A549 (cell line): ENCODE measurements around the gene SUPT7L. TPM values are rescaled to one million over a fixed set of nuclear protein-coding genes. Genes with fewer than 3 reads are reported as not detected.

ENCODE experiments used
- ATAC-seq, 2 experiments: fragments of 200-7000 bp in 1 of 2; fragments of >200 bp in 1 of 2; cut with Nextera tagmentation in 1 of 2; cut with Tn5 transposase in 1 of 2; 3 replicates each; pipeline versions ENCODE4 v1.8.0 to v1.9.1; 2018 to 2020; ENCODE audit warnings: mild to moderate bottlenecking in 1 of 2, moderate library complexity in 1 of 2
- CTCF ChIA-PET: fragments of 300-600 bp; sonication (Branson Sonifier 250); formaldehyde crosslinking; extraction: SDS; loops from one replicate; lab custom pipeline; 2021; ENCODE audit warnings: antibody characterized with exemption, inconsistent platforms; lab: Yijun Ruan, JAX
- POLR2A ChIA-PET: fragments of 350-600 bp; formaldehyde crosslinking; extraction: SDS; loops from one replicate; lab custom pipeline; 2021; ENCODE audit warnings: antibody characterized with exemption, inconsistent platforms; lab: Yijun Ruan, JAX
- DNase-seq, 2 experiments: peaks; one replicate each; pipeline versions ENCODE4 v3.0.0 to v3.0.0-alpha.2; 2011 to 2016; ENCODE audit warnings: low read depth in 1 of 2, low spot score in 1 of 2
- FAIRE-seq: peaks from 2 replicates; lab custom pipeline; 2011; peaks lifted over from hg19 to GRCh38; lab: Jason Lieb, UNC
- H3K27ac ChIP-seq, 2 experiments: fragments of >200 bp; sonication (Bioruptor Twin); formaldehyde crosslinking; 3 replicates each; pipeline ENCODE4 v1.5.1; 2016 to 2017
- H3K4me1 ChIP-seq: fragments of >200 bp; sonication (Bioruptor Twin); formaldehyde crosslinking; 3 replicates; pipeline ENCODE4 v1.6.1; 2016
- H3K4me2 ChIP-seq: fragments of >200 bp; sonication (Bioruptor Twin); formaldehyde crosslinking; 3 replicates; pipeline ENCODE4 v1.6.1; 2016
- H3K4me3 ChIP-seq: fragments of >200 bp; sonication (Bioruptor Twin); formaldehyde crosslinking; 3 replicates; pipeline ENCODE4 v1.5.1; 2016
- H3K9me3 ChIP-seq: fragments of >200 bp; sonication (Bioruptor Twin); formaldehyde crosslinking; 3 replicates; pipeline ENCODE4 v1.6.1; 2016
- CBX2 ChIP-seq: fragments of 200-600 bp; sonication (generic); IDR thresholded peaks from 2 replicates; pipeline ENCODE4 v1.6.1; 2016; ENCODE audit warnings: low read depth, mild to moderate bottlenecking, borderline replicate concordance
- CBX8 ChIP-seq: fragments of 200-600 bp; sonication (generic); IDR thresholded peaks from 2 replicates; pipeline ENCODE4 v1.6.1; 2016
- CEBPB ChIP-seq, 2 experiments: fragments of >200 bp in 1 of 2; sonication (Bioruptor Twin) in 1 of 2; formaldehyde crosslinking in 1 of 2; IDR thresholded peaks; 2 replicates each; pipeline ENCODE4 v1.6.1; 2012 to 2016
- CHD2 ChIP-seq: fragments of 150-350 bp; IDR thresholded peaks from 2 replicates; pipeline ENCODE4 v1.6.1; 2014; ENCODE audit warnings: low read length; ENCODE audit not compliant: partially characterized antibody
- CTCF ChIP-seq: fragments of >200 bp; sonication (Bioruptor Twin); formaldehyde crosslinking; IDR thresholded peaks from 3 replicates; pipeline ENCODE4 v1.5.1; 2016
- EHF ChIP-seq: fragments of 250-450 bp; sonication (Bioruptor Pico); IDR thresholded peaks from 2 replicates; pipeline ENCODE4 v1.5.0; 2020; ENCODE audit warnings: mild to moderate bottlenecking
- EHMT2 ChIP-seq: fragments of 200-600 bp; sonication (generic); IDR thresholded peaks from 2 replicates; pipeline ENCODE4 v1.6.1; 2016; ENCODE audit warnings: antibody characterized with exemption, low read depth, mild to moderate bottlenecking, moderate library complexity
- ESRRA ChIP-seq: fragments of 150-350 bp; IDR thresholded peaks from 2 replicates; pipeline ENCODE4 v1.6.1; 2014; ENCODE audit warnings: mild to moderate bottlenecking, low read length, borderline replicate concordance
- FOSL2 ChIP-seq, 2 experiments: fragments of 450-650 bp in 1 of 2; fragments of >200 bp in 1 of 2; sonication (Bioruptor Twin) in 1 of 2; formaldehyde crosslinking; IDR thresholded peaks; 2 replicates each; pipeline versions ENCODE4 v1.5.0 to v1.6.1; 2016 to 2020; ENCODE audit warnings: mild to moderate bottlenecking in 1 of 2, moderate library complexity in 1 of 2
- GATA3 ChIP-seq: IDR thresholded peaks from 2 replicates; pipeline ENCODE4 v1.6.1; 2012; ENCODE audit warnings: borderline replicate concordance
- HEYL ChIP-seq: fragments of 250-450 bp; sonication (Bioruptor Pico); IDR thresholded peaks from 2 replicates; pipeline ENCODE4 v1.8.0; 2021; ENCODE audit warnings: mild to moderate bottlenecking, moderate library complexity
- HMGXB4 ChIP-seq: fragments of 250-450 bp; sonication (Bioruptor Pico); IDR thresholded peaks from 2 replicates; pipeline ENCODE4 v1.5.0; 2021; ENCODE audit warnings: mild to moderate bottlenecking, moderate library complexity, borderline replicate concordance
- HOXB5 ChIP-seq: fragments of 250-450 bp; sonication (Bioruptor Pico); IDR thresholded peaks from 2 replicates; pipeline ENCODE4 v1.5.0; 2020; ENCODE audit warnings: mild to moderate bottlenecking, moderate library complexity
- MAFK ChIP-seq: fragments of 450-650 bp; IDR thresholded peaks from 2 replicates; pipeline ENCODE4 v1.6.1; 2014; ENCODE audit not compliant: partially characterized antibody
- NR3C1 ChIP-seq: fragments of >200 bp; sonication (Bioruptor Twin); formaldehyde crosslinking; IDR thresholded peaks from 3 replicates; pipeline ENCODE4 v1.6.1; 2017
- PHF8 ChIP-seq: fragments of 200-600 bp; sonication (generic); IDR thresholded peaks from 2 replicates; pipeline ENCODE4 v1.6.1; 2016; ENCODE audit warnings: low read depth, mild to moderate bottlenecking, antibody characterized with exemption, moderate library complexity, borderline replicate concordance
- POLR2A ChIP-seq: IDR thresholded peaks from 2 replicates; pipeline ENCODE4 v1.6.1; 2012; ENCODE audit warnings: mild to moderate bottlenecking, low read length
- RAD21 ChIP-seq, 2 experiments: fragments of >200 bp in 1 of 2; sonication (Bioruptor Twin) in 1 of 2; formaldehyde crosslinking in 1 of 2; IDR thresholded peaks in 1 of 2; conservative IDR thresholded peaks in 1 of 2; 2 replicates in 1 of 2; 3 replicates in 1 of 2; pipeline ENCODE4 v1.6.1; 2012 to 2018; ENCODE audit warnings: inconsistent platforms in 1 of 2
- RCOR1 ChIP-seq: fragments of 150-350 bp; IDR thresholded peaks from 2 replicates; pipeline ENCODE4 v1.6.1; 2014; ENCODE audit warnings: antibody characterized with exemption, low read length, low read depth
- RNF2 ChIP-seq: fragments of 200-600 bp; sonication (generic); IDR thresholded peaks from 2 replicates; pipeline ENCODE4 v1.6.1; 2016; ENCODE audit warnings: low read depth, mild to moderate bottlenecking, antibody characterized with exemption, moderate library complexity, borderline replicate concordance
- SMC3 ChIP-seq: fragments of >200 bp; sonication (Bioruptor Twin); formaldehyde crosslinking; IDR thresholded peaks from 3 replicates; pipeline ENCODE4 v1.6.1; 2018; ENCODE audit warnings: inconsistent platforms
- SREBF2 ChIP-seq: fragments of 450-650 bp; IDR thresholded peaks from 2 replicates; pipeline ENCODE4 v1.6.1; 2014; ENCODE audit warnings: mild to moderate bottlenecking, moderate library complexity
- TP53 ChIP-seq: fragments of 250-450 bp; sonication (Bioruptor Pico); IDR thresholded peaks from 2 replicates; pipeline ENCODE4 v1.5.0; 2021; ENCODE audit warnings: mild to moderate bottlenecking, moderate library complexity
- WGBS: methylation state at CpG from one replicate; pipeline ENCODE4 v1.1.6; 2017; ENCODE audit errors: missing lambda C conversion rate; 5-methylcytosine and 5-hydroxymethylcytosine counted together
- polyA plus RNA-seq, 4 experiments: library from polyadenylated mRNA; depleted of rRNA in 3 of 4; stranded (reverse); fragments of >200 nt; fragmentation: RNase III in 1 of 4; extraction: RNeasy Plus Mini Kit Qiagen cat#74134 plus additional on column Dnase treatment in 1 of 4; gene quantifications; 2 replicates in 3 of 4; 3 replicates in 1 of 4; pipeline ENCODE4 v1.2.3, GENCODE V29; 2011 to 2017
- TF ChIP-seq, protein P1 (sequence below): IDR thresholded peaks from 2 replicates; pipeline ENCODE4 v1.6.1; 2012

SUPT7L gene
- polyA plus RNA-seq, 2 of the 4 experiments (the other 2 are of a cell fraction): 39.5 to 67.0 TPM

- 77% methylated on average over 1 of the region's 1 CpG for WGBS
- FAIRE-seq (no peak), DNase-seq (no peak), ATAC-seq (no peak)
- Histone ChIP-seq H3K9me3 (no peaks in the 10 kb centered on the region), H3K4me2 (no peak overlapping the region), H3K27ac (no peak overlapping the region), H3K4me3 (no peak overlapping the region), H3K4me1 (peaks cover 9% of the 10 kb centered on the region)
- CTCF ChIA-PET: interaction anchor here (2.8 kb wide), 1 partner anchor 14 kb away, joined by 24 read pairs; no protein-coding TSS in a partner anchor
- POLR2A ChIA-PET: no interaction called here
- TF ChIP-seq GATA3: no peak
- TF ChIP-seq CBX8: no peak
- TF ChIP-seq CBX2: no peak
- no peak for TF ChIP-seq ESRRA
- no peak for TF ChIP-seq EHF
- TF ChIP-seq TP53 (CRISPR knock-in tag): no peak
- TF ChIP-seq CHD2: no peak
- TF ChIP-seq RNF2: no peak
Observed at GRCh38 chr2:27697660-27698059, 34.2 kb upstream of the SUPT7L start.

DNA sequence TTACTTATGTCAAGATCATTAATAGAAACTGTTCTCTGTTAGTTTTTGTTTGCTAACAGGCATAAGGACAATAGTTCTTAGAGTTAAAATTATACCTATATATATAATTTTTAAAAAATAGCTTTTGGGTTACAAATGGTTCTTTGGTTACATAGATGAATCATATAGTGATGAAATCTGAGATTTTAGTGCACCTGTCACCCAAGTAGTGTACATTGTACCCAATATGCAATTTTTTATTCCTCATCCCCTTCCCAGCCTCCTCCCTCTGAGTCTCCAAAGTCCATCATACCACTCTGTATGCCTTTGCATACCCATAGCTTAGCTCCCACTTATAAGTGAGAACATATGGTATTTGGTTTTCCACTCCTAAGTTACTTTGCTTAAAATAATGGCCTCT is 26.6 kb upstream of the SUPT7L start:
- DNase-seq (no peak), FAIRE-seq (no peak), ATAC-seq (no peak)
- Histone ChIP-seq H3K9me3 (no peaks in the 10 kb centered on the region), H3K4me2 (no peak overlapping the region), H3K27ac (no peak overlapping the region), H3K4me1 (peaks cover 6% of the 10 kb centered on the region; the same call in 2 of the 3 replicates), H3K4me3 (no peak overlapping the region)
- TF ChIP-seq ESRRA (no peak), CTCF (no peak), HOXB5 (no peak), CEBPB (IDR thresholded peaks at IDR 0.05) (no peak), HEYL (CRISPR knock-in tag) (no peak), CHD2 (no peak), FOSL2 (IDR thresholded peaks at IDR 0.05) (no peak), FOSL2 (CRISPR knock-in tag; IDR thresholded peaks at IDR 0.05) (no peak), SREBF2 (no peak), EHMT2 (no peak), RCOR1 (no peak), HMGXB4 (no peak), SMC3 (no peak), CBX8 (no peak), MAFK (no peak), POLR2A (no peak), NR3C1 (no peak), PHF8 (no peak), RAD21 (conservative IDR thresholded peaks at IDR 0.05 in 1 of 2, IDR thresholded peaks at IDR 0.05 in 1 of 2) (no peak)
- TF ChIP-seq, protein P1, sequence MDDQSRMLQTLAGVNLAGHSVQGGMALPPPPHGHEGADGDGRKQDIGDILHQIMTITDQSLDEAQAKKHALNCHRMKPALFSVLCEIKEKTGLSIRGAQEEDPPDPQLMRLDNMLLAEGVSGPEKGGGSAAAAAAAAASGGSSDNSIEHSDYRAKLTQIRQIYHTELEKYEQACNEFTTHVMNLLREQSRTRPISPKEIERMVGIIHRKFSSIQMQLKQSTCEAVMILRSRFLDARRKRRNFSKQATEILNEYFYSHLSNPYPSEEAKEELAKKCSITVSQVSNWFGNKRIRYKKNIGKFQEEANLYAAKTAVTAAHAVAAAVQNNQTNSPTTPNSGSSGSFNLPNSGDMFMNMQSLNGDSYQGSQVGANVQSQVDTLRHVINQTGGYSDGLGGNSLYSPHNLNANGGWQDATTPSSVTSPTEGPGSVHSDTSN: no peak
- POLR2A ChIA-PET: interaction anchor here (0.6 kb wide), 1 partner anchor 893 kb away, joined by 3 read pairs; no protein-coding TSS in a partner anchor
- CTCF ChIA-PET: interaction anchor here (0.7 to 6.9 kb wide), 5 partner anchors 8 to 763 kb away, joined by 3 to 53 read pairs (median 7); no protein-coding TSS in a partner anchor
